Measurements from ENCODE around the gene FAN1. TPM values are rescaled to one million over a fixed set of nuclear protein-coding genes. Genes with fewer than 3 reads are reported as not detected.

FAN1 gene
- total RNA-seq: 10 to 100 TPM in 2 of 4 donors, 1 to 10 TPM in 2; 6.0 to 17.7 (median 10.2) TPM

GRCh38 chr15:30903497-30904187, at the start of gene FAN1:
Gene FAN1, plus strand, starts transcription at chr15:30903915. Its CDS starts 749 bp downstream, at chr15:30904664.
- peak in 2 of 4 donors; percentile 35 to 70 for TF ChIP-seq POLR2A (IDR thresholded peaks at IDR 0.05)
- TF ChIP-seq CTCF (IDR thresholded peaks at IDR 0.05): peak in 2 of 6 experiments; percentile 1 to 20
- DNase-seq: peak; percentile 32
- H3K36me3 ChIP-seq: peaks cover 0 to 6% (median 0%) of the 10 kb centered on the region in 3 donors
- H3K9me3 ChIP-seq: no peaks in the 10 kb centered on the region
- H3K4me1 ChIP-seq: peaks cover 7 to 32% (median 18%) of the 10 kb centered on the region in 3 donors
- 0% methylated on average over 1 to 22 of the region's 65 CpGs for WGBS, 2 donors
- H3K27ac ChIP-seq: peak within 1 kb of the TSS; percentile 69 to 89 (median 84)
- H3K27me3 ChIP-seq: no peaks in the 10 kb centered on the region
- peak within 1 kb of the TSS; percentile 61 to 98 (median 70) for H3K4me3 ChIP-seq
- intact Hi-C loops (cut with DNase I): no loop called here

GRCh38 chr15:30859091-30859874, 44.4 kb upstream of the FAN1 start:
- TF ChIP-seq CTCF (IDR thresholded peaks at IDR 0.05): peak in 5 of 6 experiments; percentile 34 to 58 (median 43)
- no peak for TF ChIP-seq POLR2A (IDR thresholded peaks at IDR 0.05)
- H3K4me1 ChIP-seq: no peaks in the 10 kb centered on the region
- H3K36me3 ChIP-seq: no peaks in the 10 kb centered on the region
- H3K9me3 ChIP-seq: peaks cover 0 to 3% (median 3%) of the 10 kb centered on the region in 3 donors
- H3K27ac ChIP-seq: no peak overlapping the region
- H3K4me3 ChIP-seq: no peak overlapping the region
- 13 to 19% methylated on average over 7 of the region's 7 CpGs for WGBS, 2 donors
- H3K27me3 ChIP-seq: no peaks in the 10 kb centered on the region
- intact Hi-C loops (cut with DNase I): no loop called here
- DNase-seq: no peak

GRCh38 chr15:30865257-30865656, 38.5 kb upstream of the FAN1 start:
- Histone ChIP-seq H3K27ac (no peak overlapping the region), H3K4me3 (no peak overlapping the region), H3K9me3 (no peaks in the 10 kb centered on the region), H3K36me3 (no peaks in the 10 kb centered on the region), H3K27me3 (no peaks in the 10 kb centered on the region), H3K4me1 (no peaks in the 10 kb centered on the region)
- intact Hi-C loops (cut with DNase I): no loop called here
- TF ChIP-seq CTCF (IDR thresholded peaks at IDR 0.05) (no peak), POLR2A (IDR thresholded peaks at IDR 0.05) (no peak)
- no peak for DNase-seq

- 36 to 83% methylated on average over 1 of the region's 1 CpG for WGBS, 2 donors
- Histone ChIP-seq H3K9me3 (no peaks in the 10 kb centered on the region), H3K27me3 (no peaks in the 10 kb centered on the region), H3K4me1 (no peaks in the 10 kb centered on the region), H3K4me3 (no peak overlapping the region), H3K36me3 (no peaks in the 10 kb centered on the region), H3K27ac (no peak overlapping the region)
- intact Hi-C loops (cut with DNase I): no loop called here
- DNase-seq: no peak
- TF ChIP-seq POLR2A (IDR thresholded peaks at IDR 0.05): no peak
- TF ChIP-seq CTCF (IDR thresholded peaks at IDR 0.05): no peak
Observed at GRCh38 chr15:30870681-30871080, 33.0 kb upstream of the FAN1 start.

- intact Hi-C loops (cut with DNase I): no loop called here
- 36 to 64% methylated on average over 1 of the region's 1 CpG for WGBS, 2 donors
- no peak for DNase-seq
- no peak overlapping the region for H3K27ac ChIP-seq
- TF ChIP-seq POLR2A (IDR thresholded peaks at IDR 0.05) (no peak), CTCF (IDR thresholded peaks at IDR 0.05) (no peak)
- H3K27me3 ChIP-seq: no peaks in the 10 kb centered on the region
- H3K9me3 ChIP-seq: no peaks in the 10 kb centered on the region
- H3K36me3 ChIP-seq: no peaks in the 10 kb centered on the region
- H3K4me1 ChIP-seq: no peaks in the 10 kb centered on the region
- no peak overlapping the region for H3K4me3 ChIP-seq
Observed at GRCh38 chr15:30872341-30872748, 31.4 kb upstream of the FAN1 start.
